IPS-15b (cell line): ENCODE data around the gene ZNFX1.
"Not testable (repeated sequence)": the region's sequence is repeated elsewhere in the genome, so short reads cannot be mapped to it uniquely, and the experiment has no call there.

Experiments
- H3K27me3 ChIP-seq: one replicate; pipeline ENCODE4 v1.6.1; 2013; ENCODE audit warnings: low read length; ENCODE audit not compliant: control insufficient read depth, insufficient read depth
- H3K36me3 ChIP-seq: one replicate; pipeline ENCODE4 v1.6.1; 2013; ENCODE audit warnings: low read length; ENCODE audit not compliant: control insufficient read depth, insufficient read depth
- H3K4me1 ChIP-seq: one replicate; pipeline ENCODE4 v1.6.1; 2013; ENCODE audit warnings: mild to moderate bottlenecking, low read length; ENCODE audit not compliant: control insufficient read depth, insufficient read depth
- H3K4me3 ChIP-seq: one replicate; pipeline ENCODE4 v1.5.1; 2013; ENCODE audit warnings: low read depth, low read length
- H3K9ac ChIP-seq: one replicate; pipeline ENCODE4 v1.6.1; 2013; ENCODE audit warnings: low read depth, mild to moderate bottlenecking, low read length
- H3K9me3 ChIP-seq: one replicate; pipeline ENCODE4 v1.6.1; 2013; ENCODE audit warnings: mild to moderate bottlenecking, low read length; ENCODE audit not compliant: control insufficient read depth, insufficient read depth

The ZNFX1 gene

GRCh38 chr20:49313283-49313682 is 35.4 kb upstream of the ZNFX1 start:
- H3K27me3 ChIP-seq = peaks cover 22% of the 10 kb centered on the region
- H3K4me3 ChIP-seq = no peak overlapping the region
- H3K36me3 ChIP-seq = no peaks in the 10 kb centered on the region
- no peaks in the 10 kb centered on the region for H3K4me1 ChIP-seq
- H3K9me3 ChIP-seq = no peaks in the 10 kb centered on the region
- no peak overlapping the region for H3K9ac ChIP-seq

GRCh38 chr20:49312661-49313060 is 34.8 kb upstream of the ZNFX1 start:
- H3K9ac ChIP-seq = no peak overlapping the region
- H3K36me3 ChIP-seq = no peaks in the 10 kb centered on the region
- H3K4me3 ChIP-seq = no peak overlapping the region
- no peaks in the 10 kb centered on the region for H3K9me3 ChIP-seq
- peaks cover 16% of the 10 kb centered on the region for H3K27me3 ChIP-seq
- no peaks in the 10 kb centered on the region for H3K4me1 ChIP-seq

GRCh38 chr20:49310705-49311104 is 32.8 kb upstream of the ZNFX1 start:
- Histone ChIP-seq H3K27me3 (peaks cover 3% of the 10 kb centered on the region), H3K4me3 (no peak overlapping the region), H3K9ac (no peak overlapping the region), H3K4me1 (no peaks in the 10 kb centered on the region), H3K9me3 (no peaks in the 10 kb centered on the region), H3K36me3 (no peaks in the 10 kb centered on the region)

GRCh38 chr20:49308875-49309274 is 31.0 kb upstream of the ZNFX1 start:
- Histone ChIP-seq H3K9me3 (no peaks in the 10 kb centered on the region), H3K36me3 (no peaks in the 10 kb centered on the region), H3K4me1 (no peaks in the 10 kb centered on the region), H3K4me3 (no peak overlapping the region), H3K27me3 (peaks cover 3% of the 10 kb centered on the region), H3K9ac (no peak overlapping the region)

GRCh38 chr20:49306903-49307620 is 29.2 kb upstream of the ZNFX1 start:
- Histone ChIP-seq H3K9me3 (no peaks in the 10 kb centered on the region), H3K27me3 (no peaks in the 10 kb centered on the region), H3K9ac (no peak overlapping the region), H3K4me1 (no peaks in the 10 kb centered on the region), H3K36me3 (no peaks in the 10 kb centered on the region), H3K4me3 (no peak overlapping the region)

- Histone ChIP-seq H3K4me3 (no peak overlapping the region), H3K36me3 (no peaks in the 10 kb centered on the region), H3K9ac (no peak overlapping the region), H3K9me3 (no peaks in the 10 kb centered on the region), H3K27me3 (no peaks in the 10 kb centered on the region), H3K4me1 (no peaks in the 10 kb centered on the region)
Measured at GRCh38 chr20:49303065-49303552, 25.3 kb upstream of the ZNFX1 start.

- Histone ChIP-seq H3K4me1 (peaks cover 8% of the 10 kb centered on the region), H3K4me3 (no peak overlapping the region), H3K9ac (no peak overlapping the region), H3K9me3 (no peaks in the 10 kb centered on the region), H3K27me3 (no peaks in the 10 kb centered on the region), H3K36me3 (no peaks in the 10 kb centered on the region)
Measured at GRCh38 chr20:49297605-49298530, 20.0 kb upstream of the ZNFX1 start.

GRCh38 chr20:49294002-49294654 is 16.3 kb upstream of the ZNFX1 start:
- H3K27me3 ChIP-seq, H3K9me3 ChIP-seq, H3K4me3 ChIP-seq, H3K4me1 ChIP-seq, H3K9ac ChIP-seq, H3K36me3 ChIP-seq: not testable (repeated sequence)

GRCh38 chr20:49293122-49293521 is 15.3 kb upstream of the ZNFX1 start:
- Histone ChIP-seq H3K9me3 (no peaks in the 10 kb centered on the region), H3K4me3 (no peak overlapping the region), H3K27me3 (no peaks in the 10 kb centered on the region), H3K4me1 (peaks cover 8% of the 10 kb centered on the region), H3K9ac (peak overlapping the region; percentile 13), H3K36me3 (peaks cover 13% of the 10 kb centered on the region)

GRCh38 chr20:49292010-49292409 is 14.2 kb upstream of the ZNFX1 start:
- Histone ChIP-seq H3K36me3 (peaks cover 23% of the 10 kb centered on the region), H3K9me3 (no peaks in the 10 kb centered on the region), H3K4me1 (peaks cover 2% of the 10 kb centered on the region), H3K27me3 (no peaks in the 10 kb centered on the region), H3K9ac (no peak overlapping the region), H3K4me3 (no peak overlapping the region)

- H3K9me3 ChIP-seq = no peaks in the 10 kb centered on the region
- peaks cover 10% of the 10 kb centered on the region for H3K4me1 ChIP-seq
- no peak overlapping the region for H3K4me3 ChIP-seq
- H3K27me3 ChIP-seq = no peaks in the 10 kb centered on the region
- no peak overlapping the region for H3K9ac ChIP-seq
- peaks cover 31% of the 10 kb centered on the region for H3K36me3 ChIP-seq
Measured at GRCh38 chr20:49291200-49291599, 13.3 kb upstream of the ZNFX1 start.
